Neural crest cell (in vitro differentiated cells): Measurements from ENCODE around the gene TNFSF8. TPM values are rescaled to one million over a fixed set of nuclear protein-coding genes. Genes with fewer than 3 reads are reported as not detected.
A peak's percentile ranks its signal among the peaks of the same experiment; 100 is the strongest.

ENCODE experiments used
- DNase-seq: peaks from one replicate; pipeline ENCODE4 v3.0.0; 2021; ENCODE audit warnings: low read depth, mixed read lengths, low spot score
- H3K27ac Mint-ChIP-seq: one replicate; pipeline ENCODE4 v1.8.0; 2021; ENCODE audit warnings: mild to moderate bottlenecking, mixed read lengths; ENCODE audit not compliant: unreplicated experiment
- H3K27me3 Mint-ChIP-seq: 2 replicates; pipeline ENCODE4 v1.8.0; 2021; ENCODE audit warnings: low read depth, mild to moderate bottlenecking, mixed read lengths
- H3K36me3 Mint-ChIP-seq: 2 replicates; pipeline ENCODE4 v1.8.0; 2021; ENCODE audit warnings: low read depth, mild to moderate bottlenecking, mixed read lengths
- H3K4me1 Mint-ChIP-seq: 2 replicates; pipeline ENCODE4 v1.8.0; 2021; ENCODE audit warnings: mixed read lengths
- H3K4me3 Mint-ChIP-seq: one replicate; pipeline ENCODE4 v1.8.0; 2021; ENCODE audit warnings: mild to moderate bottlenecking, mixed read lengths
- H3K9me3 Mint-ChIP-seq: 2 replicates; pipeline ENCODE4 v1.8.0; 2021; ENCODE audit warnings: mixed read lengths
- total RNA-seq: library from RNA; stranded (reverse); gene quantifications from 2 replicates; pipeline ENCODE4 v1.2.1, GENCODE V29; 2021
- TF ChIP-seq, protein P1 (sequence below): fragments of 200-600 bp; sonication (generic); conservative IDR thresholded peaks from 2 replicates; pipeline ENCODE4 v1.5.0; 2021; ENCODE audit warnings: antibody characterized with exemption, mild to moderate bottlenecking

The TNFSF8 gene
- total RNA-seq, 1 donor from 2014 or later = not detected

DNA sequence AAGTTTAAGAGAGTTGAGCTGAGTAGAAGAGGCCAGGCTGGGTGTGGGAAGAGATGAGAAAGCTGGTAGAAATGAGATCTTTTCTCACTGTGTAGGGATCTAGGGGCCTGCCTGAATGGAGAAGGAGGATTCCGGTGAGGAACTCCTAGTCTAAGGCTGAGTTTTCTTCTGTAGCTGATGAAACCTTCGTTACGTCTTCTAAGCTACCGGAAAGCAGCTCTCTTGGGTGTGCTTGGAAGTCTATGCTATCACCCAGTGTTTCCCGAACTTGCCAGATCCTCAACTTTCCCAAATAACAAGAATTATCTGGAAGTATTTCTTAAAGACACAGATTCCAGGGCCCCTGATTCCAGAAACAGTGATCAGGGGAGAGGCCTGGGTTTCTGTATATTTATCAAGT lies 69.1 kb downstream of the TNFSF8 start:
- H3K9me3 Mint-ChIP-seq = no peaks in the 10 kb centered on the region
- H3K27ac Mint-ChIP-seq = peak overlapping the region; percentile 36
- no peak for DNase-seq
- H3K36me3 Mint-ChIP-seq = no peaks in the 10 kb centered on the region
- H3K4me1 Mint-ChIP-seq = peaks cover 5% of the 10 kb centered on the region
- H3K4me3 Mint-ChIP-seq = no peak overlapping the region
- H3K27me3 Mint-ChIP-seq = no peaks in the 10 kb centered on the region
- TF ChIP-seq, protein P1, sequence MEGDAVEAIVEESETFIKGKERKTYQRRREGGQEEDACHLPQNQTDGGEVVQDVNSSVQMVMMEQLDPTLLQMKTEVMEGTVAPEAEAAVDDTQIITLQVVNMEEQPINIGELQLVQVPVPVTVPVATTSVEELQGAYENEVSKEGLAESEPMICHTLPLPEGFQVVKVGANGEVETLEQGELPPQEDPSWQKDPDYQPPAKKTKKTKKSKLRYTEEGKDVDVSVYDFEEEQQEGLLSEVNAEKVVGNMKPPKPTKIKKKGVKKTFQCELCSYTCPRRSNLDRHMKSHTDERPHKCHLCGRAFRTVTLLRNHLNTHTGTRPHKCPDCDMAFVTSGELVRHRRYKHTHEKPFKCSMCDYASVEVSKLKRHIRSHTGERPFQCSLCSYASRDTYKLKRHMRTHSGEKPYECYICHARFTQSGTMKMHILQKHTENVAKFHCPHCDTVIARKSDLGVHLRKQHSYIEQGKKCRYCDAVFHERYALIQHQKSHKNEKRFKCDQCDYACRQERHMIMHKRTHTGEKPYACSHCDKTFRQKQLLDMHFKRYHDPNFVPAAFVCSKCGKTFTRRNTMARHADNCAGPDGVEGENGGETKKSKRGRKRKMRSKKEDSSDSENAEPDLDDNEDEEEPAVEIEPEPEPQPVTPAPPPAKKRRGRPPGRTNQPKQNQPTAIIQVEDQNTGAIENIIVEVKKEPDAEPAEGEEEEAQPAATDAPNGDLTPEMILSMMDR = no peak

DNA sequence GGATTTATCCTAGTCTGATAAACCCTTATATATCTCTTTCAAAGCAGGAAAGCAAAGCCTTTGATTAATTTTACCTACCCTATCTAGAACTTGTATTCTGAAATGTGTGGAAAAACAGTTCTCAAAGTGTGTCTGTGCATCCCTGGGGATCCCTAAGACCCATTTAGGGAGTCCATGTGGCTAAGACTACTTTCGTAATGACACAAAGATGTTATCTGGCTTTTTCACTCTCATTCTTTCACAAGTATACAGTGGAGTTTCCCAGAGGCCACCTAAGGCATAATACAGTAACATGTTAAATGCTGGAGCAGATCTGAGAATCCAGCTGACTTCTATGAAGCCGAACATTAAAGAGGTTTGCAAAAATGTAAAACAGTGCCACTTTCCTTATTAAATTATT lies 70.2 kb downstream of the TNFSF8 start:
- Mint-ChIP-seq H3K36me3 (no peaks in the 10 kb centered on the region), H3K27me3 (no peaks in the 10 kb centered on the region), H3K4me3 (no peak overlapping the region), H3K4me1 (peaks cover 5% of the 10 kb centered on the region), H3K27ac (no peak overlapping the region), H3K9me3 (no peaks in the 10 kb centered on the region)
- TF ChIP-seq, protein P1 = no peak
- DNase-seq = no peak

DNA sequence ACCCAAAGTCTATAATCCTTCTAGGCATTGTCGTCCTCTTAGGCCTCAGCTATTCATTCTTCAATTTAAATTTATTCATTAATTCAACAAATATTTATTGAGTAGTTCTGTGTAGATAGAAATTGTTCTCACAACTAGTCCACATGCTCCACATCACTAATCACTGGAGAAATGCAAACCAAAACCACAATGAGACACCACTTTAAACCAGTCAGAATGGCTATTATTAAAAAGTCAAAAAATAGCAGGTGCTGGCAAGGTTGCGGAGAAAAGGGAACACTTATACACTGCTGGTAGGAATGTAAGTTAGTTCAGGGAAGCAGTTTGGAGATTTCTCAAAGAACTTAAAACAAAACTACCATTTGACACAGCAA lies 73.5 kb downstream of the TNFSF8 start:
- DNase-seq = no peak
- TF ChIP-seq, protein P1 = no peak
- Mint-ChIP-seq H3K27ac (no peak overlapping the region), H3K9me3 (no peaks in the 10 kb centered on the region), H3K4me3 (no peak overlapping the region), H3K4me1 (peaks cover 5% of the 10 kb centered on the region), H3K27me3 (no peaks in the 10 kb centered on the region), H3K36me3 (no peaks in the 10 kb centered on the region)

DNA sequence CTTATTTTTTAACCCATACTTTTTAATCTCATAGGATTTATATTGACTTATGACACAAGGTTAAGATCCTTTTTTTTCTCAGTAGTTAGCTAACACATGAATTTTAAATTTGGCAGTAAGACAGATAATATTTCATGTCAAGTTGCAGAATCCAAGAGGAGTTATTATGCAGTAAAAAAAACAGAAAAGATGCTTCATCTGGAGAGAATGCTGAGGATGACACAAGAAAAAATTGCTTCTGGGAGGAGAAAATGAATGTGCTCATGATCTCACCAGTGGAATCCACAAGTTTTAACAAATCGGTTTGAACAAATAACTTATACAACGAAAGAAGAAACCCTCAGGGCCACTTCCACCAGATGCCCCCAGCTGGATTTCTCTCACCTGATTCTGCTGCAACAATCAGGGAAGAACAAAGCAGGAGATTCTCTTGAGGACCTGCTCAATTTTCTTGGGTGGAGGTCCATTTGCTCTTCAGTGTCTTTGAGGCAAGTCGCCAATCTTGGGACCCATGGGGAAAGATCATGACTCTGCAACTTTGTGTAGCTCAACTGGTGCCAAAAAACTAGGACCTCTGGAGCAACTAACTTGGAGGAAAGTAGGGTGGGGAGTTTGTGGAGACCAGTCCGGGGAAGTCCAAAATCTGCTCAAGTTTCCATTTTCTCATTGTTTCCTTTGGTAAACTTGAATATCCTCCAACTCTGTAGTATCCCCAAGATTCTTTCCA lies 74.0 kb downstream of the TNFSF8 start:
- H3K27ac Mint-ChIP-seq = no peak overlapping the region
- no peaks in the 10 kb centered on the region for H3K9me3 Mint-ChIP-seq
- TF ChIP-seq, protein P1 = no peak

DNA sequence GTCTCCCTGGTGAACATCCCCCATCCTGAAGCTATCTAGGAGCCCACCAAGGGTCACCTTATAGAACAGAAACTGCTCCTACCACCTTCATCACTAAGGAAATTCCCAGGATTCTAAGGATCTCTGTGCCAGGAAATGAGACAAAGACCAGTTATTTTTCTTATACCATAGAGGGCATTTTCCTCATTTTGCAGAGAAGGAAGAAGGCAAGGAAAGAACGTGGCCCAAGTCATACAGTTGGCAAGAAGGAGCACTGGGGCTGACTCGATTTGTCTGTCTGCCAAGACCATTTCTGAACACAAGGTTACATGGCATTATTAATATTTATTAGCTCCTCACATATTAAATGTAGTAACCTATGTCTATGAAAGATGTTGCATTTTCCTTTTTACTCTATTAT lies 74.9 kb downstream of the TNFSF8 start:
- DNase-seq = no peak
- Mint-ChIP-seq H3K9me3 (no peaks in the 10 kb centered on the region), H3K36me3 (no peaks in the 10 kb centered on the region), H3K27ac (no peak overlapping the region), H3K27me3 (no peaks in the 10 kb centered on the region), H3K4me1 (peaks cover 5% of the 10 kb centered on the region), H3K4me3 (no peak overlapping the region)
- TF ChIP-seq, protein P1 = no peak

More for the DNA sequence above, 74.0 kb downstream of the TNFSF8 start:
- no peak overlapping the region for H3K4me3 Mint-ChIP-seq
- no peak for DNase-seq
- no peaks in the 10 kb centered on the region for H3K27me3 Mint-ChIP-seq
- H3K36me3 Mint-ChIP-seq = no peaks in the 10 kb centered on the region
- H3K4me1 Mint-ChIP-seq = peaks cover 5% of the 10 kb centered on the region
